GM19324 (cell line): ENCODE results near the gene CCDC28A.

Experiments
- ATAC-seq: cut with Tn5 transposase; IDR thresholded peaks from one replicate; pipeline ENCODE4 v1.9.1; 2021; ENCODE audit warnings: mild to moderate bottlenecking, moderate library complexity; ENCODE audit not compliant: unreplicated experiment, low FRiP score

The CCDC28A gene

DNA sequence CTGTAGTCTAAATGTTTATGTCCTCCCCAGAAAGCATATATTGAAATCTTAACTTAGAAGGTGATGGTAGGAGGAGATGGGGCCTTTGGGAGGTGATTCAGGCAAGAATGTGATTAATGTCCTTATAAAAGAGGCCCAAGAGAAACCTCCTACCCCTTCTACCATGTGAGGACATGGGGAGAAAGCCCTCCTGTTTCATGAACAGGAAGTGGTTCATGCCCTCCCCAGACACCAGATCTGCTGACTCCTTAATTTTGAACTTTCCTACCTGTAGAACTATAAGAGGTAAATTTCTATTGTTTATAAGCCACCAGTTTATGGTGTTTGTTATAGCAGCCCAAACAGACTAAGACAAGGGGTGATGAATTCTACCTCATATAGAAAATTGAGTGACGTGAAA, 13.6 kb downstream of the CCDC28A start:
- no peak for ATAC-seq

DNA sequence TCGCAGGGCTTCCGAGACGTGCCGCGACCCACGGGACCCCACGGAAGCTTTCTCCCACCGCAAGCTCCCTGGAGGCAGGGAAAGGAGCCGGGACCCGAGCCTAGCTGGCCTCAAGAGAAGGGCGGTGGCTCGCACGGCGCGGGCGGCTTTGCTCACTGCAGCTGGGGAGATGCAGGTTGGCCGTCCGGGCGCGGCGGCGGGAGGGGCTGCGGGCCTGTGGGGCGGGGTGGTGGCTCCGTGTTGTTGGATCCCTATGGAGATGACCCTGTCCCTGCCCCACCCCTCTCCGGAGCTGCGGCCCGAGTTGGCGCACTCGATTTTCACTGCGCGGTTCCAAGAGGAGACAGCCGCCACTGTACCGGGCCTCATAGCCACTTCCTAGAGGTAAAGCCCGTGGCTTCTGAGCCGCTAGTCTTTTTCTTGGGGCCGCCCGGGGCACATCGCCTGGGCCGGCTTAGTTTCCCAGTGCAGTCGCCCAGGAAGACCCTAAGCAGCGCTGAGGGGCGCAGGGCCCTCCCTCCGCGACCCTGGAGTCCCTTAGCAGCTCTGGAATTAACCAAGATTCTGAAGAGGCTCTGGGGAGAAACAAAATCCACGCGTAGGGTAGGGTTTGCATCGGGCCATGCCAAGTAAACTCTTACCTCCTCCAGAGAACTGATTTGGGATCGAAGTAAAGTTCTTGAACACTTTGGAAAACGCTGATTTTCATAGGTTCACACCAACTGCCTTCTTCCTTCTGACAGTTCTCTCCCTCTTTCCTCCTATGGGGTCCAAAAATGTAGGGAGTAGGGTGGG, 22.4 kb downstream of the CCDC28A start, which contains the start of gene ECT2L:
Gene ECT2L, plus strand, starts transcription at position 279 of the 795 bp plus-strand sequence. CDS start 17,188 bp downstream, outside the sequence.
- ATAC-seq, result no peak

DNA sequence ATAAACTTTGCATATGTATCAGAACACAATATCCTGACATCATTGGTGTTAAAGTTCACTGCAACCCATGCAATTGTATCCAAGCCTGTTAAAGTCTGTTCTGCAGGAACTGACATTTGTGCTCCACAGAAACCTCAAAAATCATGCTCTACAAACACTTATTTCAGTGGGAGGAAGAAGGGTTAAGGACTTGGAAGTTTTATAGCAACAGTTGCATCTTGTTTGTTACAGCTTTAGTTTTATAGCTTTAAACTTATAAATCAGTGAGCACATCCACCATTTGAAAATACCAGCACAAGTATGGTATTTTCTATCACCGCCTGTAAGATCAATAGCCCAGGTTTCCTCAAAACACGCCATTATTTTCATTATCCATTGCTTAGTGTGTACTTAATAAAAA, 23.2 kb downstream of the CCDC28A start:
- ATAC-seq, result no peak

DNA sequence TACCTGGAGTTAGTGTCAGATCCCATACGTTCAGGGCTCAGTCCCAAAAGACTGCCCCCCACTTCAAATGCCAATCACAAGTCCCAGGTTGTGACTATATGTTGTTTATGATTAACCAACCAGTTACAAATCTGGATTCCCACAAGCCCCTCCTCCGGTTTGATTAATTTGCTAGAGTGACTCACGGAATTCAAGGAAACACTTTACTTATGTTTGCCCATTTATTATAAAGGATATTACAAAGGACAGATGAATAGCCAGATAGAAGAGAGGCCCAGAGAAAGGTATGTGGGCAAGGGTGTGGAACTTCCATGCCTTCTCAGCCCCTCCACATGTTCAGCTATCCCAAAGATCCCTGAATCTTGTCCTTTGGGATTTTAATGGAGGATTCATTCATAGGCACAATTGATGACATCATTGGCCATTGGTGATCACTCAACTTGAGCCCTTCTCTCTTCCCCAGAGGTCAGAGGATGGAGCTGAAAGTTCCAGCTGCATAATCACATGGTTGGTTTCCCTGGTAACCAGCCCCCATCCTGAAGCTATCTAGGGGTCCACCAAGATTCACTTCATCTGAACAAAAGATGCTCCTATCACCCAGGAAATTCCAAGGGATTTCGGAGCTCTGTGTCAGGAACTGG, 24.4 kb downstream of the CCDC28A start:
- ATAC-seq, result no peak

DNA sequence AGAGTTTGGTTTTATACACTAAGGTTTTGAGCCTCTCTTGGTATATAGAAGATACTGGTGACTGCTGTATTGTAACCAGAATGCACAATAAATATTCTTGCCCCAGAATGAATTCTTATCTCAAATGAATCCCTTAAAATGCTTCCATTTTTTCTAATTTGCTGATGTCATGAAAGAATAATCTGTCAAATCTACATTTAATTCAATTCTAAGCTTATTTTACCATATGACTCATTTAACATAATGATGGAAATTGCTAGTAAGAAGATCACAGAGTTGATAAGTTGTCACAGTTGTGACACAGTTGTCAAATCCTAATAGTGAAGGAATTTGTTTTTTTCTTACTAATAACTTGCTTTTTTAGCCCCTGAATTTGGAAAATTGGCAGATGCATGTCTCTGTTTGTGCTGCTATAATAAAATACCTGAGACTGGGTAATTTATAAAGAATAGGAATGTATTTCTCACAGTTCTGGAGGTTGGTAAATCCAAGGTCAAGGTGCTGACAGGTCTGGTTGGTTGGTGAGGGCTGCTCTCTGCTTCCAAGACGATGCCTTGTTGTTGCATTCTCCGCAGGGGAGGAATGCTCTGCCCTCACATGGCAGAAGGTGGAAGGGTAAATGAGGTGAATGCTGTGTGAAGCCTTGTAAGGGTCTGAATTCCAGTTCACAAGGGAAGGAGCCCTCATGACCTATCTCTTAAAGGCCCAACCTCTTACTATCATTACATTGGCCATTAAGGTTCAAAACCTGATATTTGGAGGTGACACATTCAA, 27.0 kb downstream of the CCDC28A start:
- ATAC-seq, result no peak

DNA sequence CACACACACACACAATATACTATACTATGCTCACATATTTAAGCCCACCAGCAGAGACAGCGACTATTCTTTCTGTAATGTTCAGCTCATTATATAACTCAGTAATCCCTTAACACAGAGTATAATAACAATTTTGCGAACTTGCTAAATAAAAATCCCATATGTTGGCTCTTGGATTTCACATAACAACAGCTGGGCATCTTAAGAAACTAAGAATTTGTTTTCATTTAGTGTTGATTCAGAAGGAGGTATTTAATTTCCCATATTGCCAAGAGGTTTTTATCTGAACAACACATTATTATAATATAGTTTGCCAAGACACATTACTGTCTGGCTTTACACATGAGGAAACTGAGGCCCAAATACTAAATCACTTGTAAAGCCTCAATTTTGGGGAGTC, 29.8 kb downstream of the CCDC28A start:
- ATAC-seq, result no peak

DNA sequence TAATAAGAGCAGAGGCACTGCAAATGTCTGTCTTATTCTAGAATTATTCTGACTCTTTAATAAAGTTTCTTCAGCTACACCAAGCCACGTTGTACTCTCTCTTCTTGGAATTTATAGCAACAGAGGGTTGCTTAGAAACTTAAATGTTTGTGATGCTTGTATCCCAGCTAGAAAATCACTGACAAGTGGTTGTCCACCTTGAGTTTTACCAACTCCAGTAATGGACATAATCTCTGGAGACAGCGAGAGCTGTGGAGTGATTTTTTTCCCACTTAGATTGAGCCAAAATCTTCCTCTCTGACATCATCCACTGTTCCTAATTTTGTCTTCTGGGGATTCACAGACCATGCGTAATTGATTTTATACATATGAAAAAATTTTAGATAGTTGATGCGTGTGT, 30.3 kb downstream of the CCDC28A start:
- ATAC-seq, result no peak

DNA sequence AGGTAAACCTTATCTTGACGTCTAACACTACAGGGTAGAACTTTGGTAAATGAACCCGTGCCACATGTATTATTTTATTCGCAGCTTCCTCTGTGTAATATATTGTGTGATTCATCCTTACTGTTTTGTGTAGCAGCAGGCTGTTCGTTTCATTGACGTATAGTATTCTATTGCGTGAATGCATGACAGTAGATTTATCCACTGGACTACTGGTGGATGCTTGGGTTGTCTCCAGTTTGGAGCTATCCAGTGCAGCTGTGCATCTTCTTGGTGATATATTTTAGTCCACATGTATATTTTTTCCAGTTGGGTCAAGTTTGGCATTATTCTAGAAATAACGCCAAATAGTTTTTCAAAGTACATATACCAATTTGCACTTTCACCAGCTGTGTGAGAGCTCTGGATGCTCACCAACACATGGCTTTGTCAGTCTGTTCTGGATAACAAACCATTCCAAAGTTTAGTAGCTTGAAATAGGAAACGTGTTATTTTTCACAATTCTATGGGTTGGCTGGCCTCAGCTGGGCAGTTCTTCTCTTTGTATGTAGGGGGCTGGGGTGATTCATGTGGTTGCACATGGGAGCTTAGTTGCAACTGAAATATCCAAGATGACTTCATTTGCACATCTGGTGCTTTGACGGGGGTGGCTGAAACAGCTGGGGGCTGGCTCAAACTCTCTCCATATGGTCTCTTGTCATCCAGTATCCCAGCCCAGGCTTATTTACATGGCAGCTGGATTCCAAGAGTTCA, 31.6 kb downstream of the CCDC28A start:
- ATAC-seq, result no peak

DNA sequence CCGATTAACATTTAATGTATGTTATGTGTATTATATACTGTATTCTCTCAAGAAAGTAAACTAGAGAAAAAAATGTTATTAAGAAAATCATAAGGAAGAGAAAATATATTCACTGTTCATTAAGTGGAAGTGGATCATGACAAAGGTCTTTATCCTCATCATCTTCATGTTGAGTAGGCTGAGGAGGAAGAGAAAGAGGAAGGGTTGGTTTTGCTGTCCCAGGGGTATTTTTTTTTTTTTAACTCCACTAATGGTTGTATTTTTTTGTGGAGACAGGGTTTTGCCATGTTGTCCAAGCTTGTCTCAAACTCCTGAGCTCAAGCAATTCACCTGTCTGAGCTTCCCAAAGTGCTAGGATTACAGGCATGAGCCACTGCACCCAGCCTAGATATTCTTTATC, 33.3 kb downstream of the CCDC28A start:
- no peak for ATAC-seq

DNA sequence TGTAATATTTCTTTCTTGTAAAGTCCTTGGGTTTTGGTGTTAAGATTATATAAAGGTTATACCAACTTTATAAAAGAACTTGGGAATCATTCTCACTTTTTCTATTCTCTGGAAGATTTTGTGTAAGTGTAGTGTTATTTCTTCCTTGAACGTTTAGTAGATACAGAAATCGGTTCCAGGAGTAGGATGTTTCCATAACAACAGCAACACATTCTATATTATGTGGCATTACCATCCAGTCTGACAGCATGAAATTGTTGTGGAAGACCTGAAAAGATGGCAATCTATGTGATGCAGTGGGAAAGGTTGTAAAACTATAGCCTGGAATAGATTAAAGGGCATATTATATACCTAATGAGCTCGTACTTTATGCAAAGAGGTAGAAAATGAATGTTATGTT, 36.1 kb downstream of the CCDC28A start:
- no peak for ATAC-seq

DNA sequence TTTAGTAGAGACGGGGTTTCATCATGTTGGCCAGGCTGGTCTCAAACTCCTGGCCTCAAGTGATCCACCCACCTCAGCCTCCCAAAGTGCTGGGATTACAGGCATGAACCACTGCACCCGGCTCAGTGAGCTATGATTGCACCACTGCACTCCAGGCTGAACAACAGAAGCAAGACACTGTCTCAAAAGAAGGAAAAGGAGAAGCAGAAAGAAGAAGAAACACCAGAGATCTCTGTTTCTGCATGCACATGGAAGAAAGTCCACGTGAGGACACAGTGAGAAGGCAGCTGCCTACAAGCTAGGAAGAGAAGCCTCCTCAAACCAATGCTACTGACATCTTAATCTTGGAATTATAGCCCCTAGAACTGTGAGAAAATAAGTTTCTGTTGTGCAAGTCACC, 38.3 kb downstream of the CCDC28A start:
- no peak for ATAC-seq

DNA sequence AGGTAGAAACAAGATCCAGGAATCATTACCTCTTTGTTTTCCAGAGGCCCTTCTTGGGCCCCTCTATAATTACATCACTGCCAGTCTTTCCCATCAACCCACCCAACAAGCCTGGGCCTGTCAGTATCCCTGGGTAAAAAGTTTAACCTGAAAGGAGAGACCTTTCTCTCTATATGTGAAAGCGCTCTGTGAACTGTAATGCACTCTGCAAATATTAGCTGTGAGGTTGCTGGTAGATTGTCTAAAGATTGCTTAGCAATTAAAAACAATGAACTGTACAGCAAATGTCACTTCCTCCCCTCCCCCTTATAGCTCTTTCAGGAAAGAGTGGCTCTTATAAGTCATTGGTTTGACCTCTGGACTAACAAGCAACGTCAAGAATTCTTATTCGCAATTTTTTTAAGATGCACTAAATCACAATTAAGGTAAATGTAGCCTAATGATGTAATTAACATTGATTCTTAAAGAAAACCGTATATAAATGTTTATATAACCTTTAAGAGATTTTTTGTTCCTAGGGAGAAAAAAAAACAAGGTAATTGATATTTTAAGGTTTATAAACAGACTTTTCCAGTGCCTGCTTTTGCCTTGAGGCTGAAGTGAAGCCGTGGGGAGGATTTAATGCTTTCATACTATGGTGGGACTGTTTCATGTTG, 40.7 kb downstream of the CCDC28A start:
- ATAC-seq, result no peak

DNA sequence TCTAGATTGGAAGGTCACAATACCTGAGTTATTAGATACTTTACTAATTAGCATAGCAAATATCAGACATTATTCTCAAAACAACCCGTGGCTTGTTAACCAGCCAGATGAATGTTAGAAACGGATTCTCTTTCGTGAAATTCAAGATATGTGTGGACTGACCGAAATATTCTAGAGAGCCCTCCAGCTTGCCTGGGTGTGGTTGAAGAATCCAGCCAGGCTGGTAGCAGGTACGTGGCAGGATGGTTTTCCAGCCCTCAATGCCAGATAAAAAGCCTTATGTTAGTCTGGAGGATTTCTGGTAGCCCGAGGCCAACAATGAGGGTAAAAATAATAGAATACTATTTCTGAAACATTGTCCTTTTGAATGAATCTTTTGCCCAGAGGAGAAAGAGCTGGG, 41.7 kb downstream of the CCDC28A start:
- ATAC-seq, result no peak

DNA sequence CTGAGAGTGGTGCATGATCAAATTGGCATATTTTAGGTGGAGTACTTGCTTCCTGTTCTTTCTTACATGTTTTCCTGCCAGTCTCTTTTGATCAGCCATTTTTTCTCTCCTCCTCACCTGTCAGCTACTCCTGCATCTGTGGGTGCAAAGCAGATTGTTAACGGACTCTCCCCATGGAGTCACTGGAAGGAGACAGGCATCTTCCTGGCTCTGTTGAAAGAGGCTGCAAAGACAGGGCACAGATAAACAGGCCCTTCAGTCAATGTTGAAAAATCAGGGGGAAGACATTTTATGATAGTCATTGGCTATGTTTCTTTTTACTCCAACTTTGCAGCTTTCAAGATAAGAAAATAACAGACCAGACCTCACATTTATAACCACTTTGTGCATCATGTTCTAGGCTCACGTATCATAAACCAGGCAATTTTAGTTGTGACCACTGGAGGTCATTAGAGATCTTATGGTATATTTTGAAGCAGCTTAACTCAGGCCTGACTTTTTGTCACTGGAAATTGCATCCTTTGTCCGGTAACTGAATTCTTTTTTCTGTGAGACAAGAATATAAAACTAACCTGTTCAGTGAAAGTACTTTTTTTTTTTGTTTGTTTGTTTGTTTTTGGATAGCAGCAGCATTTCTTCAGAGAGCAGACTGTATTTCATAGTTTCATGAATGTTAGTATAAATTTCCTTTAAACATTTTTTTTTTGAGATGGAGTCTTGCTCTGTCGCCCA, 42.4 kb downstream of the CCDC28A start:
- ATAC-seq, result no peak

DNA sequence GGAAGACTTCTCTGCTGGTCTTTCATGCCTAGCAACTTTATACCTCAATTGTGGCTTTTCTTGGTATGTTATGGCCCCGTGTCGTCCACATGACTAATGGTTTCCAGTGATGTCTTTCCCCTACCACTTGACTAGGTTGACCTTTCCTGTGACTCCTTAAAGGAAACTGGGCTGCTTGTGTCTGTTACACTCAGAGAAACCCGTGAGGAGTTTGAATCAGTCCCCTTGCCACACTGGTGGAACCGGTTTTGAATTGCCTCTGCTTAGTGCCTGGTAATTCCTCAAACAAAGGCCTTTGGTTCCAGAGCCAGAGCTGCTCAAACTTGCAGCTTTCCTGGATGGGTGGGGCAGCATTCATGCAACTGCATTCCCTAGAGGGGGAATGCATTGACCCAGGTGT, 44.2 kb downstream of the CCDC28A start:
- ATAC-seq, result no peak

DNA sequence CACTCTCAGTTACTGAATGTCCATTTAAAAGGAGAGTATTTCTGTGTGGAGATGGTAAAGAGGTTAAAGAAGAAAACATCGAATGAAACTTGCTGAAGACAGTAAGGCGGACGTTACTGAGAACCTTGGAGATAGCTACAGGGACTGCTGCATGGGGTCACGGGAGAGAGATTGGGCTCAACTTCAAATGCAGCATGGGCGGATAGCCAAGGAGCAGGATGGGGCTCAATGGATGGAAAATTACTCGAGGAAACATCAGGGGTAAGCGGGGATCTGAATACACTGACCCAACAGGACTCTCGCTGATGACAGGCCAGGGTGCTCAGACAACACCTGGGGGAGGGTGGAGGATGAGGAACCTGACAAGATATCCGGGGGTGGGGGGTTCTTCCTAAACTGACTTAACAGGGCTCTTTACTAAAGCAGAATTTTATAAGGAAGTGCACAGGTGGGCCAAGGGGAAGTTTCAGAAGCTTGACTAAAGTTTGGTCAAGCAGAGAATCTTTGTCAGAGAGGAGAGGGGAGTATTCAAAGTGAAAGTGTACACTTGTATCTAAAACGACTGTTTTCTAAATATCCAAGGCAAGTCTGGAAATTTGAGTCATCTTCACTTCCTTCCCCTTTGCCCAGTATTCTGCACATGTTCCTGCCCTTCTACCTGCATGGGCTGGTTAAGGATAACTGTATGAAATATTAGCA, 45.1 kb downstream of the CCDC28A start:
- ATAC-seq, result no peak

DNA sequence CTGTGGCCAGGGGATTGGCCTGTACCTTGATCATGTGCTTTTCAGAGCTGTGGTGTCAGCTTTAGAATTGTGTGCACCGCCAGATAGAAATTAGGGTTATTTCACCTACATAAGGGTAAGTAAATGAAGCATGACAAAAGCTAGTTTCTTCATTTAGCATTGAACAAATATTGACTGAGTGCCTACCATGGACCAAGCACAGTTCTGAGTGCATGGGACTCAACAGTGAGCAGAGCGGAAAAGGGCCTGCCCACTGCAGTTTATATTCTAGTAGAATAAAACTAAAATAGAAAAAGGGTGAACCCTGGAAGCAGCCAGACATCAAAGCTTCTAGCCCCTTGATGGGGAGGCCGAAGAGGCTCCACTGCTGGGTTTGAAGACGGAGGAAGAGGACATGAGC, 48.0 kb downstream of the CCDC28A start:
- no peak for ATAC-seq

DNA sequence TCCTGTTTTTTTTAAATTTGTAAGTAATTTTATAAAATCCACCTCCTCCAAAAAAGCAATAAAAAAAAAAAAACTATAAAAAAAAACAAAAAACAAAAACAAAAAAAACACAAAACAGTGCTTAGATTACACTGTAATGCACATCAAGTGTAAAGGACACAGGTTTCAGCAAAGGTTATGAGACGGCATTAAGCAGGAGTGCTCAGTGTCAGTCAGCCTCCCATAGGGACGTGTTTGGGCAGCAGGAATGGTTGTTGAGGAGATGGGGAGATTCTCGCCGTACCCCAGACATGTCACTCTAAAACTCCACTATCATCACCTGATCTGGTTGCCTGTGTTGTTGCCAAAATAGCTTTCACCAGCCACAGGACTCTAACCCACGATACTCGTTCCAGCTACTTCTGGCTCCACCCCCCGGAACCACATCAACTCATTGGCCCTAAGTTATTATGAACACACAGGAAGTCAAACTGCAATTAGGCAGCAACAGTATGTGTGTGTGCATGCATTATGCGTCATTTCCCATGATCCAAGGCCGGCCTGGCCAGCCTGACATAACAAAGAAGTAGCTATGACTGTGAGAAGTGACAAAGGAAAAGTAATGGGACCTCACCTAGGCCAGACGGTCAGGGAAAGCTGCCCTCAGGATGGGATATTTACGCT, 51.0 kb downstream of the CCDC28A start:
- ATAC-seq, result no peak
